Measurements from ENCODE around the gene OSM.

Gene OSM

GRCh38 chr22:30262917-30263741 is 3.5 kb downstream of the OSM start:
- DNase-seq (ENCODE audit: low read depth), result no peak

GRCh38 chr22:30262112-30262511 is 4.5 kb downstream of the OSM start:
- DNase-seq (ENCODE audit: low read depth), result no peak

GRCh38 chr22:30261134-30261533 is 5.5 kb downstream of the OSM start:
- DNase-seq (ENCODE audit: low read depth), result peak; percentile 84

GRCh38 chr22:30260682-30261081 is 6.0 kb downstream of the OSM start:
- no peak for DNase-seq (ENCODE audit: low read depth)

- no peak for DNase-seq (ENCODE audit: low read depth)
Observed at GRCh38 chr22:30260276-30260675, 6.4 kb downstream of the OSM start.

- no peak for DNase-seq (ENCODE audit: low read depth)
Observed at GRCh38 chr22:30254314-30254713, 12.3 kb downstream of the OSM start.

GRCh38 chr22:30253205-30253852 is 13.3 kb downstream of the OSM start:
- no peak for DNase-seq (ENCODE audit: low read depth)

GRCh38 chr22:30252411-30253204 is 14.0 kb downstream of the OSM start:
- no peak for DNase-seq (ENCODE audit: low read depth)

GRCh38 chr22:30251711-30252110 is 14.9 kb downstream of the OSM start:
- DNase-seq (ENCODE audit: low read depth), result no peak

GRCh38 chr22:30250661-30251267 is 15.9 kb downstream of the OSM start:
- peak; percentile 75 for DNase-seq (ENCODE audit: low read depth)

GRCh38 chr22:30250039-30250565 is 16.5 kb downstream of the OSM start:
- DNase-seq (ENCODE audit: low read depth), result no peak

GRCh38 chr22:30249049-30250038 is 17.3 kb downstream of the OSM start:
- no peak for DNase-seq (ENCODE audit: low read depth)

GRCh38 chr22:30248484-30248883 is 18.2 kb downstream of the OSM start:
- no peak for DNase-seq (ENCODE audit: low read depth)

- DNase-seq (ENCODE audit: low read depth), result no peak
Observed at GRCh38 chr22:30247974-30248373, 18.7 kb downstream of the OSM start.

- DNase-seq (ENCODE audit: low read depth), result no peak
Observed at GRCh38 chr22:30247561-30247960, 19.1 kb downstream of the OSM start.

GRCh38 chr22:30246814-30247376 is 19.8 kb downstream of the OSM start:
- DNase-seq (ENCODE audit: low read depth), result no peak

- DNase-seq (ENCODE audit: low read depth), result peak; percentile 74
Observed at GRCh38 chr22:30245985-30246813, 20.5 kb downstream of the OSM start, which contains the start of gene LIF. Gene LIF, minus strand, starts transcription at chr22:30246759. Its CDS starts 64 bp downstream, at chr22:30246695.

- no peak for DNase-seq (ENCODE audit: low read depth)
Observed at GRCh38 chr22:30245181-30245984, 21.3 kb downstream of the OSM start.

GRCh38 chr22:30244641-30245040 is 22.0 kb downstream of the OSM start:
- DNase-seq (ENCODE audit: low read depth), result no peak

Measured in amniotic epithelial cell (primary cell).